D721Med (cell line): ENCODE measurements around the gene VEGFA.

ENCODE experiments used
- DNase-seq: peaks from one replicate; pipeline ENCODE4 v3.0.0; 2011; ENCODE audit warnings: low spot score; ENCODE audit not compliant: insufficient read length
- FAIRE-seq: peaks from 2 replicates; lab custom pipeline; 2011; peaks lifted over from hg19 to GRCh38; lab: Jason Lieb, UNC
- TF ChIP-seq, protein P1 (sequence below): IDR thresholded peaks from 2 replicates; pipeline ENCODE4 v1.5.1; 2012; ENCODE audit warnings: mild to moderate bottlenecking, control low read depth; ENCODE audit not compliant: insufficient read depth; ENCODE audit errors: missing control alignments

Gene VEGFA

DNA sequence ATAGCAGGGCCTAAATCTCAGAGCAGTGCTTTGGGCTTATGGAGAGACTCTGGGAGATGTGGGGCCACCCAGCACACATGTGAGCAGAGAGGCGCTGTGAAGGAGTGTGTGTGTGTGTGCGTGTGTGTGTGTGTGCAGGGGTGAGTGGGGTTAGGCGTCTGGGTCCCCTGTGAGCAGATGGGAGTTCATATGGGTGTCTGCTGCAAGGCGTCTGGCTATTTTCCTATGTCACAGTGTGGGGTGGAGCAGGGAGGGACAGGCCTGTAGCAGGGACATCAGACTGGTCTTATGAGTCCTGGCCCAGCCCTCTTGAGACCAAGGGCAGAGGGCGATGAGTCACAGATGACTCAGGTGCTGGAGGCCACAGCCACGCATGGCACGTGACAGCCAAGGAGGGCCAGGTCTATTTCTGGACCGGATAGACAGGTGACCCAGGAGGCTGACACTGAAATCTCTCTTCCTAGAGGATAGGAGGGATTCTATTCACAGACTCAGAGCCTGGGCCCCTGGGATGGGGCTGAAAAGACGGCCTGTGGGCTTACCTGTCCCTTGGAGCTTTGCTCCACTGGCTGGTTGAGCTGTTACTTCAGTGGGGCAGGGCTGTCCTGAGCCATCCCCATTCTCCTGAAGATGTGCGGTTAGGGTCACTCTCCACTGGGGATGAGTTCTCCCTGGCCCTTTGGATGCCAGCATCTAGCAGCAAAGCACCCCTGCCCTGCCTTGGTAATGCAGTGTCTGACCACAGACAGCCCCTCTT is 28.9 kb downstream of the VEGFA start:
- TF ChIP-seq, protein P1, sequence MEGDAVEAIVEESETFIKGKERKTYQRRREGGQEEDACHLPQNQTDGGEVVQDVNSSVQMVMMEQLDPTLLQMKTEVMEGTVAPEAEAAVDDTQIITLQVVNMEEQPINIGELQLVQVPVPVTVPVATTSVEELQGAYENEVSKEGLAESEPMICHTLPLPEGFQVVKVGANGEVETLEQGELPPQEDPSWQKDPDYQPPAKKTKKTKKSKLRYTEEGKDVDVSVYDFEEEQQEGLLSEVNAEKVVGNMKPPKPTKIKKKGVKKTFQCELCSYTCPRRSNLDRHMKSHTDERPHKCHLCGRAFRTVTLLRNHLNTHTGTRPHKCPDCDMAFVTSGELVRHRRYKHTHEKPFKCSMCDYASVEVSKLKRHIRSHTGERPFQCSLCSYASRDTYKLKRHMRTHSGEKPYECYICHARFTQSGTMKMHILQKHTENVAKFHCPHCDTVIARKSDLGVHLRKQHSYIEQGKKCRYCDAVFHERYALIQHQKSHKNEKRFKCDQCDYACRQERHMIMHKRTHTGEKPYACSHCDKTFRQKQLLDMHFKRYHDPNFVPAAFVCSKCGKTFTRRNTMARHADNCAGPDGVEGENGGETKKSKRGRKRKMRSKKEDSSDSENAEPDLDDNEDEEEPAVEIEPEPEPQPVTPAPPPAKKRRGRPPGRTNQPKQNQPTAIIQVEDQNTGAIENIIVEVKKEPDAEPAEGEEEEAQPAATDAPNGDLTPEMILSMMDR: no peak
- FAIRE-seq (no peak), DNase-seq (no peak)

DNA sequence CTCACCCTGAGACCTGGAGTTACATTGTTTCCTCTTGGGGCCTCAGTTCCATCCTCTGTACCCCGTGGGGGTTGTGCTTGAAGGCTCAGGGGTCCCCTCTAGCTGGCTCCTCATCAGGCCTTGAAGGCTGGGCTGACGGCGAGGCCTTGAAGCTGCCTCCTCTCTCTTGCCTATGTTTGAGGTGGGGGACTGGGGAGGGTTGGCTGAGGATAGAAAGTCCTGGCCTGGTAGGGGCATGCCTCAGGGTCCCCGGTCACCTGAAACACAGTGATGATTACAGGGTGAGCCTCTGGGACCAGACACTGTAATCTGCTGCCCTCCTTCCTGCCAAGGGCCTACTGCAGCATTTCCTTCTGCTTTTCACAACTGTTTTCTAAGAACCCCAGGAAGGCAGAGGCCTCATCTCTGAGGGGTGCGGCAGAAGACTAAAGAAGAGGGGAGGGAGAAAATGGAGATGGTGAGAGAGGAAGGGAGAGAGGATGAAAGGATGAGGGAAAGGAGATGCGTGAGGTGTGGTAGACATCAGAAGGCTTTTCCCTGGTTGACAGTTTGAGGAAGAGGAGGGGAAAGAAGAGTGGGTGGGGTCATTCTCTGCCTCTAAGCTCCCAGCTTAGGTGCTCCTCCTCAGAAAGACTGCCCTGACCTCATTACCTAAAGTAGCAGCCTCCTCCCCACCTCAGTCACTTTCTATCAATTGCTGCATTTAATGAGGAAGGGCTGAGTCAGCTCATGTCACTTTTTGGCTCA is 29.7 kb downstream of the VEGFA start:
- FAIRE-seq: no peak
- no peak for DNase-seq
- TF ChIP-seq, protein P1: no peak

DNA sequence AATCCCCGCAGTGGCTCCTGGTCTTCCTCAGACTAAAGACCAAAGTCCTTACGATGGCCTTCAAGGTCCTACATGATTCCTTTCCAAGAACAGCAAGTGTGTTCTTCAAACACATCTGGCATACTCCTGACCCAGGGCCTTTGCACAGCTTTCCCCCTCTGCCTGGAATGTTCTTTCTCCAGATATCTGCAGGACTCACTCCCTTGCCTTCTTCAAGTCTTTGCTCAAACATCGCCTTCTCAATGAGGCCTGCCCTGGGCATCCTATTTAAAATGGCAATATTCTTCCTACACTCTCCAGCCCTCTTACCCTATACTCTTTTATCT is 30.2 kb downstream of the VEGFA start:
- TF ChIP-seq, protein P1: no peak
- FAIRE-seq (no peak), DNase-seq (no peak)

DNA sequence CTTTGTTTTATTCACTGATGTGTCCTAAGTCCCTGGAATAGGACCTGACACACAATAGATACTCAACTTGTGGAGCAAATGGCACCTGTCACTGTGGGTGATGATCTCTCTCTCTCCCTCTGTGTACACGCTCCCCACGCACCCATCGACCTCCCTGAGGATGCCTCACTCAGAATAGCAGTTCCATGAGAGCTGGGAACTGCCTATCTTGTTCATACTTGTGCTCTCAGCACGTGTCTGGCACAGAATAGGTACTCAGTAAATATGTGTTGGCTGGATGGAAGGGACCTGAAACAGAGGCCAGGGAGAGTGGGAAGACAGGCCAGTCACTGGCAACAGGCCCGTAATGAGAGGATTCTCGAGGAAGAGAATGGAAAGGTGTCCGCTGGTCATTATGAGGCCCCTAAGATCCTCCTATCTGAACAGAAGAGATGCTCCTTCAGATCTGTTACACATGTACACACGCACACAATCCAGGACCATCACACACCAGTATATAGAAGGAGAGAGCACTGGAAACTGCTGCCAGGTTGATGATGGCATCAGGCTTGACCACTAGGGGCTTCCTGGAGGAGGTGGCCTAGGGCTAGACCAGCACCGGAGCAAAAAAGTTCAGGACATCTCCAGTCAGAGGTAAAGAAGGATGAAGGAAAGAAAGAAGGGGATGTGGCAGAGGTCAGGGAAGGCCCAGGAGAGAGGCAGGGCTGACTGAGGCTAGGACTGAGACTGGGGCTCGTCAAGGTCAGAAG is 30.9 kb downstream of the VEGFA start:
- FAIRE-seq (no peak), DNase-seq (no peak)

DNA sequence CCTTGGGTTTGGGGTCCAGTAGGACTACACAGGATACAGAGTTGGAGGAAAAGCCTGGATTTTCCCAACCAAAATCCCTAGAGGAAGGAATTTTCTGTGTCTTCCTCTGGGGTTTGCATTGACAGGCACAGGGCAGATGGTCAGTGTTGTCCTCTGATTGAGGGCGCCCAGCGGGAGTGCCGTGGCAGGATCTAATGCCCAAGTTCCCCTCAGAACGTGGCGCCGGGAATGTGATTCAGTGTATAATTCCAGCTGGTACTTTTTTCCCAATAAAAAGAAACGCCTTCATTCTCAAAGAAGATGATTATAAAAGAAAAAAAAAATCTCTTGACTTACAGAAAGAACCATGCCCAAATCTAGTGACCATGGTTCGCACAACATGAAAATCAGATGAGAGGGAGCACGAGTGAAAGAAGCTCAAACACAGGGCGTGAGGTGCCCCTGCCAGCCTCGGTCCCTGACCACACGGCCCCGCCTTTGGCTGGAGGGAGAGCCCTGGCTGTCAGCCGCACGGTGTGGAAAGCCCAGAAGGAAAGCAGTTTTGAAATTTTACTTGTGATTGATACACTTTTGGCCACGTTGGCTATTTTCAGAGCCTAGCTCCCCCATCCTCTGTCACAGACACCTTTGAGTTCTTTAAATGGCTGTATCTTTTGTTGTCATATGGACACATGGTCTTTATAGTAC is 31.6 kb downstream of the VEGFA start:
- DNase-seq (no peak), FAIRE-seq (no peak)
- TF ChIP-seq, protein P1: no peak

More for the DNA sequence above, 30.9 kb downstream of the VEGFA start:
- TF ChIP-seq, protein P1: no peak

DNA sequence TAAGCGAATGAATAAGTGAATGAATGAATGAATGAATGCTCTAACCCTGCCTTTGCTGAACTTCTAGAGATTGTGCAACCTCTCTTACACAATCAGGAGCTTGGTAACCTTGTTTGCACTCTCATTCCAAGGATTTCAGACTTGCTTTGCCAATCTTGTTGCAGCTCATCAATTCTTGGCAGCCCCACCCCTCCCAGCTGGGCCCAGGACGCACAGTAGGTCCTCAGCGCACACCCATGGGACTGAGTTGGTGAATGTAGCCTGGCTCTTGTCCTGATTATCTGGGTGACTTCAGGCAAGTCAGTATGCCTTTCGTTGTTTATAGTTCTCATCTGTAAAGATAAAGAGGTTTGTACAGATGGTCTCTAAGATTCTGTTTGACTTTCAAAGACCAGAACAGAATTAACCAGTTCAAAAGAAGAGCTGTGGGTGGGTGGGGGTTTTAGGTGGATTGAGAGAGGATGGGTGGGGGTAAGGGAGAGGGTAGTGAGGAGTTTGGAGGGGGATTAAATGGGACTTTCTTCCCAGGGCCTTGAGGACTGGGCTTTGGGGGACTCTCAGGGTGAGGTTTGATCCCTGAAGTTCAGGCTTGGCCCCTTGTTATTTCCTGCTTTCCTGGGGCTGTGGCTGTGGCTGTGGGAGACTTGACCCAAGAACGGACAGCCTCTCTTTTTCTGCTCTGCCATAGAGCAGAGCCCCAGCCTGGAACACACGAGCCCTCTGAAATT is 33.2 kb downstream of the VEGFA start:
- no peak for FAIRE-seq
- TF ChIP-seq, protein P1: no peak
- DNase-seq: no peak
